Fibroblast of lung (primary cell): ENCODE results near the gene FHIP1B. TPM values are rescaled to one million over a fixed set of nuclear protein-coding genes. Genes with fewer than 3 reads are reported as not detected.

Experiments
- DNase-seq, 2 donors: peaks; one replicate each; pipeline versions ENCODE4 v3.0.0 to v3.0.0-alpha.2; 2010; ENCODE audit warnings: low read depth in 2 of 2
- H2AFZ ChIP-seq: 2 replicates; pipeline ENCODE4 v1.5.1; 2012; ENCODE audit warnings: low read length, control low read depth, inconsistent platforms
- H3K27ac ChIP-seq: 2 replicates; pipeline ENCODE4 v1.5.1; 2011; ENCODE audit warnings: low read length, control low read depth; ENCODE audit not compliant: insufficient read depth
- H3K27me3 ChIP-seq: 2 replicates; pipeline ENCODE4 v1.5.1; 2011; ENCODE audit warnings: mild to moderate bottlenecking, low read length; ENCODE audit not compliant: control insufficient read depth, insufficient read depth
- H3K36me3 ChIP-seq: 2 replicates; pipeline ENCODE4 v1.5.1; 2011; ENCODE audit warnings: low read length; ENCODE audit not compliant: control insufficient read depth, insufficient read depth
- H3K4me1 ChIP-seq: 2 replicates; pipeline ENCODE4 v1.5.1; 2011; ENCODE audit warnings: low read length; ENCODE audit not compliant: control insufficient read depth, insufficient read depth; ENCODE audit errors: extremely low read depth
- H3K4me2 ChIP-seq: 2 replicates; pipeline ENCODE4 v1.5.1; 2011; ENCODE audit warnings: low read length, control low read depth; ENCODE audit not compliant: insufficient read depth; ENCODE audit errors: extremely low read depth
- H3K4me3 ChIP-seq, 4 experiments: fragments of 200-600 bp in 1 of 4; sonication (generic) in 1 of 4; replicated peaks in 1 of 4; 2 replicates each; pipeline ENCODE4 v1.5.1; 2011 to 2016; ENCODE audit warnings: low read length in 4 of 4, low read depth in 3 of 4, mild to moderate bottlenecking in 3 of 4, control low read depth in 2 of 4, inconsistent platforms in 1 of 4, mixed read lengths in 1 of 4; ENCODE audit not compliant: insufficient read depth in 1 of 4; ENCODE audit errors: control extremely low read depth in 1 of 4
- H3K79me2 ChIP-seq: 2 replicates; pipeline ENCODE4 v1.5.1; 2012; ENCODE audit warnings: mild to moderate bottlenecking, low read length, inconsistent platforms; ENCODE audit not compliant: control insufficient read depth, insufficient read depth
- H3K9ac ChIP-seq: 2 replicates; pipeline ENCODE4 v1.5.1; 2011; ENCODE audit warnings: mild to moderate bottlenecking, low read length, control low read depth; ENCODE audit not compliant: insufficient read depth
- H3K9me3 ChIP-seq: 2 replicates; pipeline ENCODE4 v1.5.1; 2012; ENCODE audit warnings: low read depth, low read length; ENCODE audit not compliant: control insufficient read depth, insufficient read depth
- H4K20me1 ChIP-seq: 2 replicates; pipeline ENCODE4 v1.5.1; 2011; ENCODE audit warnings: low read length; ENCODE audit not compliant: control insufficient read depth, insufficient read depth; ENCODE audit errors: extremely low read depth
- CTCF ChIP-seq, 2 donors: IDR thresholded peaks in 1 of 2; conservative IDR thresholded peaks in 1 of 2; 1 replicate in 1 of 2; 2 replicates in 1 of 2; pipeline ENCODE4 v1.5.1; 2011 to 2012; ENCODE audit warnings: low read length in 2 of 2, control low read depth in 1 of 2, inconsistent platforms in 1 of 2, low read depth in 1 of 2, mild to moderate bottlenecking in 1 of 2
- EZH2 ChIP-seq: IDR thresholded peaks from 2 replicates; pipeline ENCODE4 v1.5.1; 2012; ENCODE audit warnings: low read length, control low read depth, mild to moderate bottlenecking; ENCODE audit errors: missing control alignments
- polyA plus RNA-seq, 2 donors: library from polyadenylated mRNA; depleted of rRNA in 1 of 2; stranded (reverse) in 1 of 2; unstranded in 1 of 2; fragments of >200 nt; gene quantifications; 2 replicates each; pipeline ENCODE4 v1.2.1, GENCODE V29; 2011 to 2012; ENCODE audit warnings: missing spikeins in 1 of 2
- total RNA-seq: library from RNA; depleted of rRNA; stranded (reverse); fragments of >200 nt; gene quantifications from 2 replicates; pipeline ENCODE4 v1.2.1, GENCODE V29; 2014

FHIP1B gene
- total and polyA plus RNA-seq, 2 donors (not counting 1 experiment from before 2014, with no cell fraction given) = 9.2 to 15.4 TPM

- Histone ChIP-seq H2AFZ (no peak overlapping the region), H4K20me1 (no peaks in the 10 kb centered on the region), H3K9me3 (no peaks in the 10 kb centered on the region), H3K4me1 (no peaks in the 10 kb centered on the region), H3K79me2 (no peaks in the 10 kb centered on the region), H3K4me2 (no peak overlapping the region), H3K4me3 (no peak overlapping the region), H3K36me3 (no peaks in the 10 kb centered on the region), H3K27ac (no peak overlapping the region), H3K9ac (no peak overlapping the region), H3K27me3 (peaks cover 13% of the 10 kb centered on the region)
- no peak for DNase-seq
- TF ChIP-seq CTCF (conservative IDR thresholded peaks at IDR 0.05 in 1 of 2, IDR thresholded peaks at IDR 0.05 in 1 of 2; ENCODE audit: low read depth in 1 of 2, low read length in 2 of 2) (no peak), EZH2 (no peak)
Measured at GRCh38 chr11:6240139-6240538, 5.7 kb upstream of the FHIP1B start.

GRCh38 chr11:6238902-6239301 is 4.5 kb upstream of the FHIP1B start, which contains the start of gene CNGA4:
TSS of gene CNGA4 (plus strand) at chr11:6239089. CDS start at chr11:6239207, 118 bp downstream.
- Histone ChIP-seq H3K4me1 (no peaks in the 10 kb centered on the region), H3K4me3 (no peak within 1 kb of the TSS), H2AFZ (no peak within 1 kb of the TSS), H3K4me2 (no peak within 1 kb of the TSS), H3K9ac (no peak within 1 kb of the TSS), H3K27me3 (peaks cover 10% of the 10 kb centered on the region), H3K36me3 (no peaks in the 10 kb centered on the region), H3K9me3 (no peaks in the 10 kb centered on the region), H3K79me2 (peaks cover 4% of the 10 kb centered on the region), H3K27ac (no peak within 1 kb of the TSS), H4K20me1 (no peaks in the 10 kb centered on the region)
- TF ChIP-seq EZH2 (no peak), CTCF (conservative IDR thresholded peaks at IDR 0.05 in 1 of 2, IDR thresholded peaks at IDR 0.05 in 1 of 2; ENCODE audit: low read depth in 1 of 2, low read length in 2 of 2) (no peak)
- DNase-seq = no peak

- Histone ChIP-seq H3K4me1 (no peaks in the 10 kb centered on the region), H3K79me2 (peaks cover 13% of the 10 kb centered on the region), H3K27ac (no peak overlapping the region), H3K9ac (no peak overlapping the region), H3K36me3 (no peaks in the 10 kb centered on the region), H3K9me3 (no peaks in the 10 kb centered on the region), H3K27me3 (peaks cover 10% of the 10 kb centered on the region), H3K4me3 (no peak overlapping the region), H2AFZ (no peak overlapping the region), H4K20me1 (no peaks in the 10 kb centered on the region), H3K4me2 (no peak overlapping the region)
- no peak for DNase-seq
- no peak for TF ChIP-seq CTCF (conservative IDR thresholded peaks at IDR 0.05 in 1 of 2, IDR thresholded peaks at IDR 0.05 in 1 of 2; ENCODE audit: low read depth in 1 of 2, low read length in 2 of 2)
- no peak for TF ChIP-seq EZH2
Measured at GRCh38 chr11:6237761-6238302, 3.4 kb upstream of the FHIP1B start.
